ENCODE results near the gene CDKL4.
"Not testable (repeated sequence)": the region's sequence is repeated elsewhere in the genome, so short reads cannot be mapped to it uniquely, and the experiment has no call there.

Gene CDKL4

GRCh38 chr2:39140948-39141333, 102.8 kb downstream of the CDKL4 start:
- not testable (repeated sequence) for DNase-seq

GRCh38 chr2:39140322-39140847, 103.4 kb downstream of the CDKL4 start:
- peak; percentile 38 for DNase-seq

GRCh38 chr2:39139511-39140237, 104.1 kb downstream of the CDKL4 start:
- DNase-seq, result peak; percentile 69

- DNase-seq, result no peak
These were observed 104.9 kb downstream of the CDKL4 start for GRCh38 chr2:39138837-39139211.

- DNase-seq, result not testable (repeated sequence)
These were observed 105.5 kb downstream of the CDKL4 start for GRCh38 chr2:39138187-39138836.

GRCh38 chr2:39136799-39137198, 107.0 kb downstream of the CDKL4 start:
- DNase-seq, result no peak

GRCh38 chr2:39135690-39136259, 108.0 kb downstream of the CDKL4 start:
- no peak for DNase-seq

GRCh38 chr2:39133215-39133851, 110.4 kb downstream of the CDKL4 start:
- no peak for DNase-seq

GRCh38 chr2:39128919-39129391, 114.8 kb downstream of the CDKL4 start:
- no peak for DNase-seq

GRCh38 chr2:39127973-39128372, 115.8 kb downstream of the CDKL4 start:
- DNase-seq, result no peak

Measured in NCI-H526 treated with DMSO at 0.1 percent for 48 hours (cell line).